ENCODE data around the gene SKIC3.

SKIC3 gene

GRCh38 chr5:95537501-95537900, 17.3 kb downstream of the SKIC3 start:
- no peak overlapping the region for H3K27ac ChIP-seq
- no peak for TF ChIP-seq CTCF (conservative IDR thresholded peaks at IDR 0.05; ENCODE audit: low read depth)
- DNase-seq (ENCODE audit: low spot score): no peak
- ChIA-PET CTCF (interaction anchor here (0.6 to 0.9 kb wide), 2 partner anchors 11 to 40 kb away, joined by 5 to 6 read pairs; no protein-coding TSS in a partner anchor), POLR2A (ENCODE audit: low non-redundant PET) (no interaction called here)

GRCh38 chr5:95533761-95534160, 21.0 kb downstream of the SKIC3 start:
- DNase-seq (ENCODE audit: low spot score): no peak
- CTCF ChIA-PET: no interaction called here

GRCh38 chr5:95533106-95533505, 21.7 kb downstream of the SKIC3 start:
- CTCF ChIA-PET: no interaction called here
- DNase-seq (ENCODE audit: low spot score): no peak
- TF ChIP-seq CTCF (conservative IDR thresholded peaks at IDR 0.05; ENCODE audit: low read depth): no peak
- POLR2A ChIA-PET (ENCODE audit: low non-redundant PET): no interaction called here
- no peak overlapping the region for H3K27ac ChIP-seq

More at GRCh38 chr5:95533761-95534160, 21.0 kb downstream of the SKIC3 start:
- POLR2A ChIA-PET (ENCODE audit: low non-redundant PET): no interaction called here
- TF ChIP-seq CTCF (conservative IDR thresholded peaks at IDR 0.05; ENCODE audit: low read depth): no peak
- no peak overlapping the region for H3K27ac ChIP-seq

- ChIA-PET CTCF (no interaction called here), POLR2A (ENCODE audit: low non-redundant PET) (no interaction called here)
- no peak for TF ChIP-seq CTCF (conservative IDR thresholded peaks at IDR 0.05; ENCODE audit: low read depth)
- no peak for DNase-seq (ENCODE audit: low spot score)
- no peak overlapping the region for H3K27ac ChIP-seq
Observed at GRCh38 chr5:95532415-95532814, 22.4 kb downstream of the SKIC3 start.

GRCh38 chr5:95531491-95531890, 23.3 kb downstream of the SKIC3 start:
- CTCF ChIA-PET: no interaction called here
- POLR2A ChIA-PET (ENCODE audit: low non-redundant PET): no interaction called here
- no peak for TF ChIP-seq CTCF (conservative IDR thresholded peaks at IDR 0.05; ENCODE audit: low read depth)

GRCh38 chr5:95530416-95530815, 24.4 kb downstream of the SKIC3 start:
- TF ChIP-seq CTCF (conservative IDR thresholded peaks at IDR 0.05; ENCODE audit: low read depth): no peak
- ChIA-PET POLR2A (ENCODE audit: low non-redundant PET) (no interaction called here), CTCF (no interaction called here)
- peak; percentile 10 for DNase-seq (ENCODE audit: low spot score)
- no peak overlapping the region for H3K27ac ChIP-seq

More at GRCh38 chr5:95531491-95531890, 23.3 kb downstream of the SKIC3 start:
- no peak overlapping the region for H3K27ac ChIP-seq
- no peak for DNase-seq (ENCODE audit: low spot score)

- DNase-seq (ENCODE audit: low spot score): no peak
- ChIA-PET CTCF (no interaction called here), POLR2A (ENCODE audit: low non-redundant PET) (no interaction called here)
- no peak for TF ChIP-seq CTCF (conservative IDR thresholded peaks at IDR 0.05; ENCODE audit: low read depth)
- H3K27ac ChIP-seq: no peak overlapping the region
Observed at GRCh38 chr5:95528565-95528964, 26.2 kb downstream of the SKIC3 start.
